HepG2 (cell line): ENCODE measurements around the gene PPY. TPM values are rescaled to one million over a fixed set of nuclear protein-coding genes. Genes with fewer than 3 reads are reported as not detected.

Experiments
- ATAC-seq: fragments of 200-7000 bp; cut with Tn5 transposase; 3 replicates; pipeline ENCODE4 v1.9.1; 2020; ENCODE audit warnings: mild to moderate bottlenecking, moderate library complexity
- BruUV-seq: library from RNA; stranded (reverse); fragments of 400-500 nt; replicated peaks from 2 replicates; lab custom pipeline; 2021; lab: Mats Ljungman, UMichigan
- CTCF ChIA-PET: fragments of 300-600 bp; formaldehyde crosslinking; extraction: SDS; loops from one replicate; lab custom pipeline; 2021; ENCODE audit warnings: low total read pairs, inconsistent platforms, low intra/inter-chr PET ratio; lab: Yijun Ruan, JAX
- POLR2A ChIA-PET: fragments of 350-600 bp; sonication (Branson Sonifier 250); formaldehyde crosslinking; loops from one replicate; lab custom pipeline; 2020; ENCODE audit warnings: antibody characterized with exemption, inconsistent platforms; lab: Yijun Ruan, JAX
- DNase-seq: peaks from one replicate; pipeline ENCODE4 v3.0.0-alpha.2; 2015; ENCODE audit warnings: low spot score
- FAIRE-seq: peaks from 3 replicates; lab custom pipeline; 2011; peaks lifted over from hg19 to GRCh38; lab: Jason Lieb, UNC
- H2AFZ ChIP-seq: one replicate; pipeline ENCODE4 v1.6.1; 2011; ENCODE audit warnings: low read length, inconsistent platforms
- H3K27ac ChIP-seq: fragments of 300-600 bp; 3 replicates; pipeline ENCODE4 v1.8.0; 2011; ENCODE audit warnings: mixed run types, mild to moderate bottlenecking, mixed read lengths, low read length, inconsistent platforms; ENCODE audit not compliant: insufficient read depth; ENCODE audit errors: extremely low read length
- H3K27me3 ChIP-seq, 2 experiments: fragments of 200-600 bp in 1 of 2; 2 replicates in 1 of 2; 3 replicates in 1 of 2; pipeline versions ENCODE4 v1.6.0 to v1.8.0; 2011; ENCODE audit warnings: low read length in 2 of 2, mild to moderate bottlenecking in 2 of 2, moderate library complexity in 2 of 2, inconsistent platforms in 1 of 2; ENCODE audit not compliant: insufficient read depth in 2 of 2, control insufficient read depth in 1 of 2
- H3K36me3 ChIP-seq, 2 experiments: fragments of 200-600 bp in 1 of 2; replicated peaks in 1 of 2; 2 replicates in 1 of 2; 3 replicates in 1 of 2; pipeline versions ENCODE4 v1.5.1 to v1.8.0; 2011; ENCODE audit warnings: low read length in 2 of 2, inconsistent platforms in 1 of 2; ENCODE audit not compliant: insufficient read depth in 2 of 2, control insufficient read depth in 1 of 2
- H3K4me1 ChIP-seq: 2 replicates; pipeline ENCODE4 v1.5.1; 2012; ENCODE audit warnings: low read length, inconsistent platforms; ENCODE audit not compliant: insufficient read depth
- H3K4me2 ChIP-seq: 2 replicates; pipeline ENCODE4 v1.6.0; 2011; ENCODE audit warnings: low read depth, low read length, inconsistent platforms
- H3K4me3 ChIP-seq, 3 experiments: fragments of 200-600 bp in 1 of 3; sonication (generic), shearing (Covaris generic) in 1 of 3; replicated peaks in 1 of 3; 2 replicates each; pipeline ENCODE4 v1.5.1; 2011 to 2016; ENCODE audit warnings: low read length in 3 of 3, inconsistent platforms in 2 of 3, low read depth in 2 of 3, mild to moderate bottlenecking in 2 of 3, control low read depth in 1 of 3, mixed read lengths in 1 of 3; ENCODE audit not compliant: insufficient read depth in 1 of 3
- H3K79me2 ChIP-seq: one replicate; pipeline ENCODE4 v1.6.1; 2011; ENCODE audit warnings: low read length, inconsistent platforms; ENCODE audit not compliant: insufficient read depth
- H3K9ac ChIP-seq: 2 replicates; pipeline ENCODE4 v1.6.0; 2011; ENCODE audit warnings: mild to moderate bottlenecking, low read depth, low read length, inconsistent platforms; ENCODE audit not compliant: insufficient read depth
- H3K9me3 ChIP-seq: 2 replicates; pipeline ENCODE4 v1.5.1; 2012; ENCODE audit warnings: mild to moderate bottlenecking, low read length
- H4K20me1 ChIP-seq: 2 replicates; pipeline ENCODE4 v1.6.0; 2011; ENCODE audit warnings: inconsistent platforms, mild to moderate bottlenecking, low read length, moderate library complexity; ENCODE audit not compliant: insufficient read depth
- CCAR2 ChIP-seq: fragments of 200-400 bp; formaldehyde crosslinking; optimal IDR thresholded peaks from 2 replicates; pipeline ENCODE3; 2018; ENCODE audit warnings: low read depth, mild to moderate bottlenecking, low read length, moderate library complexity
- FOXO1 ChIP-seq: sonication (generic); formaldehyde crosslinking; IDR thresholded peaks from 2 replicates; pipeline ENCODE4 v1.4.0; 2020; ENCODE audit warnings: missing genetic modification reagents
- HMG20A ChIP-seq: IDR thresholded peaks from 2 replicates; pipeline ENCODE4 v1.6.1; 2016; ENCODE audit warnings: borderline replicate concordance
- HNF4A ChIP-seq: sonication (generic); formaldehyde crosslinking; IDR thresholded peaks from 2 replicates; pipeline ENCODE4 v1.4.0; 2020; ENCODE audit warnings: missing genetic modification reagents
- KDM4B ChIP-seq: sonication (generic); formaldehyde crosslinking; IDR thresholded peaks from 2 replicates; pipeline ENCODE4 v1.4.0; 2020; ENCODE audit warnings: missing genetic modification reagents
- KLF12 ChIP-seq: sonication (generic); formaldehyde crosslinking; IDR thresholded peaks from 2 replicates; pipeline ENCODE4 v1.4.0; 2020; ENCODE audit warnings: missing genetic modification reagents, borderline replicate concordance
- MAX ChIP-seq: IDR thresholded peaks from 2 replicates; pipeline ENCODE4 v1.6.1; 2012; ENCODE audit warnings: inconsistent platforms
- POLR2G ChIP-seq: fragments of 200-400 bp; formaldehyde crosslinking; IDR thresholded peaks from 2 replicates; pipeline ENCODE4 v1.6.1; 2018; ENCODE audit warnings: mild to moderate bottlenecking, low read depth, low read length, moderate library complexity
- SAFB2 ChIP-seq: sonication (generic); formaldehyde crosslinking; IDR thresholded peaks from 2 replicates; pipeline ENCODE4 v1.5.1; 2020; ENCODE audit warnings: missing genetic modification reagents, low read depth, mild to moderate bottlenecking, borderline replicate concordance
- SYNCRIP ChIP-seq: fragments of 200-400 bp; formaldehyde crosslinking; IDR thresholded peaks from 2 replicates; pipeline ENCODE4 v1.6.1; 2018; ENCODE audit warnings: mild to moderate bottlenecking, low read depth, low read length; ENCODE audit not compliant: insufficient read depth
- ZFP90 ChIP-seq: sonication (generic); formaldehyde crosslinking; IDR thresholded peaks from 2 replicates; pipeline ENCODE4 v1.8.0; 2022; ENCODE audit warnings: missing genetic modification reagents, mild to moderate bottlenecking, inconsistent platforms, borderline replicate concordance
- ZNF20 ChIP-seq: sonication (generic); formaldehyde crosslinking; IDR thresholded peaks from 2 replicates; pipeline ENCODE4 v1.4.0; 2020; ENCODE audit warnings: mild to moderate bottlenecking, moderate library complexity, missing genetic modification reagents
- ZNF501 ChIP-seq: sonication (generic); formaldehyde crosslinking; IDR thresholded peaks from 2 replicates; pipeline ENCODE4 v1.5.1; 2020; ENCODE audit warnings: mild to moderate bottlenecking, moderate library complexity, missing genetic modification reagents
- ZNF512 ChIP-seq: sonication (generic); formaldehyde crosslinking; IDR thresholded peaks from 2 replicates; pipeline ENCODE4 v1.4.0; 2020; ENCODE audit warnings: mild to moderate bottlenecking, missing genetic modification reagents
- ZNF580 ChIP-seq: IDR thresholded peaks from 2 replicates; pipeline ENCODE4 v1.6.1; 2016; ENCODE audit warnings: low read depth, borderline replicate concordance
- ZNF597 ChIP-seq: sonication (generic); formaldehyde crosslinking; IDR thresholded peaks from 2 replicates; pipeline ENCODE4 v1.5.0; 2020; ENCODE audit warnings: missing genetic modification reagents
- ZNF788 ChIP-seq: sonication (generic); formaldehyde crosslinking; IDR thresholded peaks from 2 replicates; pipeline ENCODE4 v1.5.0; 2020; ENCODE audit warnings: mild to moderate bottlenecking, missing genetic modification reagents, borderline replicate concordance
- ZSCAN31 ChIP-seq: sonication (generic); formaldehyde crosslinking; IDR thresholded peaks from 2 replicates; pipeline ENCODE4 v1.5.0; 2020; ENCODE audit warnings: low read depth, mild to moderate bottlenecking, missing genetic modification reagents
- ZSCAN9 ChIP-seq: IDR thresholded peaks from 2 replicates; pipeline ENCODE4 v1.6.1; 2016; ENCODE audit warnings: borderline replicate concordance
- WGBS: methylation state at CpG from one replicate; pipeline ENCODE4 v1.1.6; 2017; ENCODE audit warnings: low lambda C conversion rate; 5-methylcytosine and 5-hydroxymethylcytosine counted together
- in situ Hi-C: cut with HindIII; loops from 2 replicates; pipeline ENCODE4 v1.10.0; 2017; ENCODE audit warnings: low pct_unique_long_range_greater_than_20kb; ENCODE audit not compliant: extremely low pct_ligation_motif_present
- intact Hi-C: fragments of 100-400 bp; cut with micrococcal nuclease; formaldehyde crosslinking; loops from one replicate; pipeline ENCODE4 v1.10.0; 2022; ENCODE audit not compliant: unreplicated experiment
- polyA plus RNA-seq, 8 experiments: library from polyadenylated mRNA; depleted of rRNA in 3 of 8; stranded (reverse) in 7 of 8; unstranded in 1 of 8; fragments of >200 nt; fragmentation: Illumina TruSeq in 4 of 8; extraction: Trizol in 4 of 8; gene quantifications; 2 replicates each; pipeline versions ENCODE4 v1.2.1 to v1.2.3, GENCODE V29; 2011 to 2016; ENCODE audit warnings: low read depth in 4 of 8, missing spikeins in 1 of 8, mixed read lengths in 1 of 8; ENCODE audit not compliant: insufficient read depth in 1 of 8
- total RNA-seq, 5 experiments: library from RNA; depleted of rRNA; stranded (reverse); fragments of >200 nt; fragmentation: Illumina TruSeq; extraction: Trizol; gene quantifications; 2 replicates each; pipeline ENCODE4 v1.2.3, GENCODE V29; 2016; ENCODE audit warnings: low read depth in 1 of 5

PPY gene
- total and polyA plus RNA-seq, 2 of the 13 experiments (the other 11 are each of a cell fraction or from before 2014, with no cell fraction given) = not detected

- no peak for TF ChIP-seq SAFB2 (CRISPR knock-in tag)
- TF ChIP-seq ZNF597 (CRISPR knock-in tag) = no peak
- no peak for TF ChIP-seq ZNF580 (CRISPR knock-in tag)
- peak; percentile 83; the same call in 1 of the 2 replicates for TF ChIP-seq ZNF512
- TF ChIP-seq POLR2G = no peak
- TF ChIP-seq, all 625 proteins: peak for 5
Measured at GRCh38 chr17:43978078-43978477, 35.8 kb upstream of the PPY start (continued).

- BruUV-seq = no TSS peak
- ATAC-seq = peak; percentile 37; the same call in 2 of the 3 replicates
- Histone ChIP-seq H3K27me3 (peaks cover 6 to 59% of the 10 kb centered on the region in 2 experiments; a peak in 4 of 5 replicates), H3K9ac (no peak overlapping the region), H3K36me3 (no peaks in the 10 kb centered on the region), H3K4me3 (no peak overlapping the region), H3K4me2 (no peak overlapping the region; the same call in 1 of the 2 replicates), H2AFZ (no peak overlapping the region), H3K79me2 (no peaks in the 10 kb centered on the region), H3K9me3 (no peaks in the 10 kb centered on the region), H3K27ac (no peak overlapping the region), H3K4me1 (peaks cover 38% of the 10 kb centered on the region), H4K20me1 (no peaks in the 10 kb centered on the region)
- no peak for FAIRE-seq
- CTCF ChIA-PET = no interaction called here
- POLR2A ChIA-PET = no interaction called here
- DNase-seq = no peak
- in situ Hi-C loops (no loop called here), intact Hi-C loops (no loop called here)
- 32% methylated on average over 9 of the region's 9 CpGs for WGBS
- TF ChIP-seq ZNF20 (CRISPR knock-in tag) = no peak
- TF ChIP-seq FOXO1 = peak; percentile 46
- TF ChIP-seq HNF4A = peak; percentile 42; the same call in 1 of the 2 replicates
- no peak for TF ChIP-seq ZNF788
- TF ChIP-seq ZSCAN31 (CRISPR knock-in tag) = no peak
- TF ChIP-seq KDM4B = no peak
- no peak for TF ChIP-seq SYNCRIP
- no peak for TF ChIP-seq ZFP90
- no peak; the same call in 1 of the 2 replicates for TF ChIP-seq HMG20A (CRISPR knock-in tag)
- no peak for TF ChIP-seq KLF12 (CRISPR knock-in tag)
- TF ChIP-seq ZSCAN9 (CRISPR knock-in tag) = no peak
- TF ChIP-seq CCAR2 = no peak
- TF ChIP-seq MAX = no peak
- no peak for TF ChIP-seq ZNF501 (CRISPR knock-in tag)
Measured at GRCh38 chr17:43976963-43977837, 34.9 kb upstream of the PPY start.
